ENCODE measurements around the gene INSC. TPM values are rescaled to one million over a fixed set of nuclear protein-coding genes. Genes with fewer than 3 reads are reported as not detected.

The INSC gene
- total and polyA plus RNA-seq, 11 donors: 0.19 to 1.5 (median 0.43) TPM; not detected in 1

GRCh38 chr11:15109602-15110001 is 5.1 kb upstream of the INSC start:
- H3K9me3 ChIP-seq: peaks cover 0 to 1% (median 0%) of the 10 kb centered on the region in 12 donors
- peaks cover 0 to 4% (median 0%) of the 10 kb centered on the region in 9 donors for H3K27me3 ChIP-seq
- DNase-seq (no peak), ATAC-seq (no peak)
- intact Hi-C loops (cut with DNase I): no loop called here
- 37 to 58% (median 50%) methylated on average over 2 of the region's 2 CpGs for WGBS, 4 donors
- no peaks in the 10 kb centered on the region for H3K36me3 ChIP-seq
- peaks cover 0 to 5% (median 0%) of the 10 kb centered on the region in 12 donors for H3K4me1 ChIP-seq
- no peak for TF ChIP-seq POLR2A (IDR thresholded peaks at IDR 0.05)
- TF ChIP-seq CTCF (IDR thresholded peaks at IDR 0.05): no peak
- no peak overlapping the region for H3K27ac ChIP-seq
- H3K4me3 ChIP-seq: no peak overlapping the region

- no peak for TF ChIP-seq POLR2A (IDR thresholded peaks at IDR 0.05)
- TF ChIP-seq CTCF (IDR thresholded peaks at IDR 0.05): no peak
- intact Hi-C loops (cut with DNase I): no loop called here
- peaks cover 0 to 19% (median 4%) of the 10 kb centered on the region in 9 donors for H3K27me3 ChIP-seq
Measured at GRCh38 chr11:15111215-15111614, 3.5 kb upstream of the INSC start.

GRCh38 chr11:15112131-15112541 is 2.6 kb upstream of the INSC start:
- DNase-seq (no peak), ATAC-seq (no peak)
- Histone ChIP-seq H3K27me3 (peaks cover 0 to 21% (median 4%) of the 10 kb centered on the region in 9 donors), H3K9me3 (no peaks in the 10 kb centered on the region), H3K36me3 (no peaks in the 10 kb centered on the region), H3K4me1 (peaks cover 0 to 10% (median 0%) of the 10 kb centered on the region in 12 donors), H3K4me3 (no peak overlapping the region), H3K27ac (no peak overlapping the region)
- TF ChIP-seq POLR2A (IDR thresholded peaks at IDR 0.05) (no peak), CTCF (IDR thresholded peaks at IDR 0.05) (no peak)
- 65 to 83% (median 78%) methylated on average over 8 of the region's 8 CpGs for WGBS, 4 donors
- intact Hi-C loops (cut with DNase I): no loop called here

More at GRCh38 chr11:15111215-15111614, 3.5 kb upstream of the INSC start:
- Histone ChIP-seq H3K4me1 (peaks cover 0 to 10% (median 0%) of the 10 kb centered on the region in 12 donors), H3K36me3 (no peaks in the 10 kb centered on the region), H3K4me3 (no peak overlapping the region), H3K27ac (no peak overlapping the region), H3K9me3 (no peaks in the 10 kb centered on the region)
- ATAC-seq: no peak
- DNase-seq: no peak
- WGBS, 4 donors: 92 to 94% (median 94%) methylated on average over 3 of the region's 3 CpGs

GRCh38 chr11:15113381-15113780 is 1.3 kb upstream of the INSC start:
- H3K4me1 ChIP-seq: peaks cover 0 to 10% (median 0%) of the 10 kb centered on the region in 12 donors
- ATAC-seq (no peak), DNase-seq (no peak)
- no peak overlapping the region for H3K4me3 ChIP-seq
- H3K27ac ChIP-seq: no peak overlapping the region
- H3K27me3 ChIP-seq: peaks cover 0 to 32% (median 4%) of the 10 kb centered on the region in 9 donors
- no peak for TF ChIP-seq POLR2A (IDR thresholded peaks at IDR 0.05)
- TF ChIP-seq CTCF (IDR thresholded peaks at IDR 0.05): no peak
- H3K9me3 ChIP-seq: no peaks in the 10 kb centered on the region
- intact Hi-C loops (cut with DNase I): no loop called here
- 72 to 100% (median 80%) methylated on average over 1 to 5 of the region's 5 CpGs for WGBS, 4 donors
- H3K36me3 ChIP-seq: no peaks in the 10 kb centered on the region

All from heart left ventricle (tissue), 16 donors.